ENCODE results near the gene APBA2.

GRCh38 chr15:28996289-28996688 lies 110.5 kb downstream of the APBA2 start:
- TF ChIP-seq POLR2A (IDR thresholded peaks at IDR 0.05; ENCODE audit: low read length) (no peak), GATA1 (IDR thresholded peaks at IDR 0.05; ENCODE audit: low read depth, low read length) (no peak)
